H1 (cell line): ENCODE data around the gene OGFR. TPM values are rescaled to one million over a fixed set of nuclear protein-coding genes. Genes with fewer than 3 reads are reported as not detected.

Source experiments
- CTCF ChIA-PET: fragments of 300-600 bp; sonication (Branson Sonifier 250); formaldehyde crosslinking; loops from one replicate; lab custom pipeline; 2021; ENCODE audit not compliant: partially characterized antibody; lab: Charles Lee
- POLR2A ChIA-PET: fragments of 300-600 bp; sonication (Branson Sonifier 250); formaldehyde crosslinking; loops from one replicate; lab custom pipeline; 2021; ENCODE audit warnings: inconsistent platforms; ENCODE audit not compliant: partially characterized antibody; lab: Charles Lee
- DNase-seq, 2 experiments: peaks; one replicate each; pipeline versions ENCODE4 v3.0.0 to v3.0.0-alpha.2; 2010 to 2022; ENCODE audit warnings: low spot score in 2 of 2, low read depth in 1 of 2, mixed read lengths in 1 of 2
- FAIRE-seq: peaks from 2 replicates; lab custom pipeline; 2011; peaks lifted over from hg19 to GRCh38; lab: Jason Lieb, UNC
- H2AFZ ChIP-seq: 2 replicates; pipeline ENCODE4 v1.8.1; 2012; ENCODE audit warnings: low read length, inconsistent platforms
- H2AK5ac ChIP-seq: 2 replicates; pipeline ENCODE4 v1.6.1; 2013; ENCODE audit warnings: low read depth, low read length
- H2BK120ac ChIP-seq: replicated peaks from 2 replicates; pipeline ENCODE3; 2013; ENCODE audit warnings: low read depth, low read length, inconsistent platforms
- H2BK12ac ChIP-seq: 2 replicates; pipeline ENCODE4 v1.6.1; 2013; ENCODE audit warnings: low read depth, low read length
- H2BK15ac ChIP-seq: 2 replicates; pipeline ENCODE4 v1.6.1; 2013; ENCODE audit warnings: low read length
- H2BK20ac ChIP-seq: 2 replicates; pipeline ENCODE4 v1.6.1; 2013; ENCODE audit warnings: low read length
- H2BK5ac ChIP-seq: 2 replicates; pipeline ENCODE4 v1.6.1; 2013; ENCODE audit warnings: low read depth, low read length
- H3K14ac ChIP-seq: 2 replicates; pipeline ENCODE4 v1.6.1; 2013; ENCODE audit warnings: inconsistent platforms; ENCODE audit not compliant: insufficient read length
- H3K18ac ChIP-seq: 2 replicates; pipeline ENCODE4 v1.6.1; 2013; ENCODE audit warnings: low read length; ENCODE audit errors: extremely low read depth
- H3K23ac ChIP-seq: 2 replicates; pipeline ENCODE4 v1.6.1; 2013; ENCODE audit warnings: inconsistent platforms; ENCODE audit not compliant: insufficient read length
- H3K23me2 ChIP-seq: 2 replicates; pipeline ENCODE4 v1.6.1; 2013; ENCODE audit warnings: low read depth, low read length
- H3K27ac ChIP-seq: 2 replicates; pipeline ENCODE4 v1.6.1; 2011; ENCODE audit warnings: low read depth, low read length, inconsistent platforms
- H3K27me3 ChIP-seq, 4 experiments: replicated peaks in 1 of 4; 1 replicate in 1 of 4; 2 replicates in 3 of 4; pipeline versions ENCODE4 v1.6.1 to v1.8.1; 2011 to 2013; ENCODE audit warnings: low read length in 3 of 4, mild to moderate bottlenecking in 3 of 4, inconsistent platforms in 2 of 4, mixed read lengths in 2 of 4, moderate library complexity in 1 of 4; ENCODE audit not compliant: control insufficient read depth in 3 of 4, insufficient read depth in 3 of 4; ENCODE audit errors: extremely low read depth in 1 of 4
- H3K36me3 ChIP-seq, 4 experiments: 2 replicates each; pipeline versions ENCODE4 v1.6.1 to v1.8.1; 2011 to 2013; ENCODE audit warnings: mild to moderate bottlenecking in 4 of 4, low read length in 3 of 4, moderate library complexity in 2 of 4, control low read depth in 1 of 4, inconsistent platforms in 1 of 4; ENCODE audit not compliant: insufficient read depth in 4 of 4, control insufficient read depth in 2 of 4
- H3K4ac ChIP-seq: replicated peaks from 2 replicates; pipeline ENCODE3; 2013; ENCODE audit warnings: low read length, low read depth, mixed read lengths, inconsistent platforms; ENCODE audit not compliant: insufficient read length
- H3K4me1 ChIP-seq, 4 experiments: replicated peaks in 1 of 4; 1 replicate in 1 of 4; 2 replicates in 3 of 4; pipeline versions ENCODE4 v1.6.1 to v1.8.1; 2011 to 2013; ENCODE audit warnings: low read length in 3 of 4, inconsistent platforms in 2 of 4, mixed read lengths in 1 of 4; ENCODE audit not compliant: insufficient read depth in 4 of 4, control insufficient read depth in 3 of 4
- H3K4me2 ChIP-seq, 2 experiments: 2 replicates each; pipeline versions ENCODE4 v1.6.1 to v1.8.1; 2011 to 2013; ENCODE audit warnings: low read depth in 2 of 2, low read length in 2 of 2, control low read depth in 1 of 2, inconsistent platforms in 1 of 2, mild to moderate bottlenecking in 1 of 2; ENCODE audit not compliant: insufficient read depth in 1 of 2
- H3K4me3 ChIP-seq, 4 experiments: fragments of 200-600, 300-600 bp in 1 of 4; sonication (generic), shearing (Covaris generic), sonication (Bioruptor Twin) in 1 of 4; 2 replicates each; pipeline versions ENCODE4 v1.5.1 to v1.8.1; 2011 to 2016; ENCODE audit warnings: low read length in 4 of 4, low read depth in 3 of 4, control low read depth in 2 of 4, inconsistent platforms in 2 of 4, mild to moderate bottlenecking in 2 of 4, mixed read lengths in 1 of 4, moderate library complexity in 1 of 4; ENCODE audit not compliant: insufficient read depth in 2 of 4; ENCODE audit errors: extremely low read depth in 1 of 4
- H3K56ac ChIP-seq: replicated peaks from 2 replicates; pipeline ENCODE3; 2013; ENCODE audit warnings: low read depth, mild to moderate bottlenecking, mixed read lengths, low read length, inconsistent platforms; ENCODE audit not compliant: insufficient read length
- H3K79me1 ChIP-seq: 2 replicates; pipeline ENCODE4 v1.6.1; 2013; ENCODE audit warnings: low read depth, low read length, control low read depth
- H3K79me2 ChIP-seq, 2 experiments: 2 replicates each; pipeline versions ENCODE4 v1.6.1 to v1.8.1; 2012 to 2013; ENCODE audit warnings: low read length in 2 of 2, mild to moderate bottlenecking in 2 of 2, inconsistent platforms in 1 of 2; ENCODE audit not compliant: insufficient read depth in 2 of 2, control insufficient read depth in 1 of 2
- H3K9ac ChIP-seq, 4 experiments: replicated peaks in 1 of 4; 1 replicate in 1 of 4; 2 replicates in 3 of 4; pipeline versions ENCODE4 v1.6.1 to v1.8.1; 2011 to 2013; ENCODE audit warnings: low read depth in 3 of 4, low read length in 3 of 4, control low read depth in 2 of 4, mild to moderate bottlenecking in 2 of 4, moderate library complexity in 2 of 4, inconsistent platforms in 1 of 4; ENCODE audit errors: extremely low read depth in 1 of 4
- H3K9me3 ChIP-seq, 2 experiments: 2 replicates each; pipeline versions ENCODE4 v1.6.1 to v1.8.1; 2012 to 2013; ENCODE audit warnings: mild to moderate bottlenecking in 2 of 2, moderate library complexity in 2 of 2, control low read depth in 1 of 2, inconsistent platforms in 1 of 2, low read depth in 1 of 2, low read length in 1 of 2, mixed read lengths in 1 of 2; ENCODE audit not compliant: insufficient read depth in 2 of 2
- H4K20me1 ChIP-seq, 2 experiments: replicated peaks in 1 of 2; 2 replicates each; pipeline versions ENCODE3 to v1.8.1; 2011 to 2013; ENCODE audit warnings: inconsistent platforms in 2 of 2, low read length in 2 of 2, mild to moderate bottlenecking in 1 of 2; ENCODE audit not compliant: insufficient read depth in 2 of 2, control insufficient read depth in 1 of 2
- H4K5ac ChIP-seq: 2 replicates; pipeline ENCODE4 v1.6.1; 2013; ENCODE audit warnings: low read length, low read depth, mixed read lengths, inconsistent platforms; ENCODE audit not compliant: insufficient read length
- H4K8ac ChIP-seq: 2 replicates; pipeline ENCODE4 v1.8.0; 2013; ENCODE audit warnings: mild to moderate bottlenecking, moderate library complexity, low read length, inconsistent platforms; ENCODE audit not compliant: insufficient read depth; ENCODE audit errors: extremely low read depth
- H4K91ac ChIP-seq: replicated peaks from 2 replicates; pipeline ENCODE3; 2013; ENCODE audit warnings: low read length, mixed read lengths, inconsistent platforms; ENCODE audit not compliant: insufficient read length
- CTCF ChIP-seq, 3 experiments: IDR thresholded peaks; 1 replicate in 2 of 3; 2 replicates in 1 of 3; pipeline versions ENCODE4 v1.5.1 to v1.6.1; 2011; ENCODE audit warnings: low read length in 3 of 3, mild to moderate bottlenecking in 3 of 3, inconsistent platforms in 2 of 3, low read depth in 1 of 3, moderate library complexity in 1 of 3; ENCODE audit not compliant: insufficient read depth in 1 of 3; ENCODE audit errors: control extremely low read depth in 1 of 3
- TAF7 ChIP-seq: optimal IDR thresholded peaks from 2 replicates; pipeline ENCODE3; 2011; ENCODE audit warnings: low read depth, mild to moderate bottlenecking, inconsistent platforms, low read length, moderate library complexity, borderline replicate concordance
- WGBS, 2 experiments: shearing (Covaris generic) in 1 of 2; methylation state at CpG; one replicate each; pipeline versions ENCODE4 v1.1.6 to v1.1.7; 2013 to 2015; ENCODE audit warnings: low lambda C conversion rate in 2 of 2, mixed read lengths in 2 of 2, inconsistent platforms in 1 of 2, low coverage in 1 of 2, missing lambda C conversion rate in 1 of 2; ENCODE audit not compliant: insufficient replicate concordance in 2 of 2, insufficient coverage in 1 of 2, insufficient read length in 1 of 2; ENCODE audit errors: extremely low coverage in 1 of 2, missing lambda C conversion rate in 1 of 2; 5-methylcytosine and 5-hydroxymethylcytosine counted together
- polyA plus RNA-seq, 7 experiments: library from polyadenylated mRNA; depleted of rRNA in 3 of 7; stranded (reverse) in 5 of 7; unstranded in 2 of 7; fragments of >200 nt in 5 of 7; fragments of 200-250 nt in 2 of 7; gene quantifications; 1 replicate in 5 of 7; 2 replicates in 1 of 7; 4 replicates in 1 of 7; pipeline versions ENCODE4 v1.2.1 to v1.2.3, GENCODE V29; 2011 to 2013; ENCODE audit warnings: missing spikeins in 2 of 7, mixed read lengths in 2 of 7
- total RNA-seq: library from RNA; stranded (reverse); fragmentation: NEBNext Ultra II Directional; extraction: Animal tissue kit (Norgen Biotek cat#: 25700); gene quantifications from 2 replicates; pipeline ENCODE4 v1.2.1, GENCODE V29; 2021

The OGFR gene
- total and polyA plus RNA-seq, 2 of the 8 experiments (the other 6 are each of a cell fraction or from before 2014, with no cell fraction given) = 13.9 to 25.1 TPM

- DNase-seq = peak in 1 of 2 experiments; percentile 50
- no peak overlapping the region for H3K23ac ChIP-seq
- H2AFZ ChIP-seq = no peak overlapping the region
- no peak overlapping the region for H2BK5ac ChIP-seq
- ChIA-PET CTCF (interaction anchor here (0.6 to 3.2 kb wide), 29 partner anchors 10 to 474 kb away, joined by 3 to 27 read pairs (median 4); partner anchors contain the start of gene MRGBP), POLR2A (interaction anchor here (0.8 to 2.3 kb wide), 6 partner anchors 8 to 39 kb away, joined by 3 to 12 read pairs (median 8); partner anchors contain the start of gene TCFL5)
- no peaks in the 10 kb centered on the region for H3K9me3 ChIP-seq
- WGBS, 2 experiments = 68% methylated on average over 6 of the region's 7 CpGs; no CpG with 5 or more reads in 1 of the 2 experiments
- H3K4me2 ChIP-seq = no peak overlapping the region
- no peaks in the 10 kb centered on the region for H3K79me1 ChIP-seq
- H3K27ac ChIP-seq = no peak overlapping the region
- peaks cover 0 to 4% (median 2%) of the 10 kb centered on the region in 4 experiments; a peak in 1 of 7 replicates for H3K27me3 ChIP-seq
- no peak for FAIRE-seq
- H4K20me1 ChIP-seq = peaks cover 7 to 8% of the 10 kb centered on the region in 2 experiments
- H3K23me2 ChIP-seq = peaks cover 2% of the 10 kb centered on the region; the same call in 1 of the 2 replicates
- no peak overlapping the region for H2BK20ac ChIP-seq
- no peak overlapping the region for H3K4ac ChIP-seq
- no peak overlapping the region for H4K8ac ChIP-seq
- TF ChIP-seq TAF7 (no peak), CTCF (IDR thresholded peaks at IDR 0.05; ENCODE audit: control extremely low read depth in 1 of 3, insufficient read depth in 1 of 3, low read depth in 1 of 3, low read length in 3 of 3) (peak in 2 of 3 experiments; percentile 15 to 67; a peak in 3 of 4 replicates)
- no peak overlapping the region for H4K5ac ChIP-seq
- H3K4me1 ChIP-seq = peaks cover 0 to 23% (median 13%) of the 10 kb centered on the region in 4 experiments; a peak in 5 of 7 replicates
- H3K4me3 ChIP-seq = no peak overlapping the region
- no peak overlapping the region for H3K14ac ChIP-seq
- no peaks in the 10 kb centered on the region for H3K79me2 ChIP-seq
- no peak overlapping the region for H2AK5ac ChIP-seq
- peaks cover 0 to 3% (median under 1%) of the 10 kb centered on the region in 4 experiments; a peak in 3 of 8 replicates for H3K36me3 ChIP-seq
- no peak overlapping the region for H3K18ac ChIP-seq
- no peak overlapping the region for H2BK12ac ChIP-seq
- H3K56ac ChIP-seq = no peak overlapping the region
- H4K91ac ChIP-seq = no peak overlapping the region
- H2BK15ac ChIP-seq = no peak overlapping the region
- H2BK120ac ChIP-seq = no peak overlapping the region
- H3K9ac ChIP-seq = no peak overlapping the region
Observed at GRCh38 chr20:62822239-62822787, 17.7 kb downstream of the OGFR start.
